ENCODE measurements around the gene TVP23A.
"Not testable (repeated sequence)": the region's sequence is repeated elsewhere in the genome, so short reads cannot be mapped to it uniquely, and the experiment has no call there.

Gene TVP23A

GRCh38 chr16:10745841-10746240 lies 72.8 kb downstream of the TVP23A start:
- no peak for DNase-seq (ENCODE audit: low read depth in 3 of 3)

- DNase-seq (ENCODE audit: low read depth in 3 of 3) = no peak
Measured at GRCh38 chr16:10744370-10745030, 74.1 kb downstream of the TVP23A start.

- peak; percentile 99 to 100 (median 100) for DNase-seq (ENCODE audit: low read depth in 3 of 3)
Measured at GRCh38 chr16:10743610-10744369, 74.8 kb downstream of the TVP23A start, which contains the start of gene NUBP1. TSS of gene NUBP1 (plus strand) at chr16:10743842. CDS start at chr16:10743864, 22 bp downstream.

- no peak for DNase-seq (ENCODE audit: low read depth in 3 of 3)
Measured at GRCh38 chr16:10743227-10743609, 75.4 kb downstream of the TVP23A start.

GRCh38 chr16:10741844-10742243 lies 76.8 kb downstream of the TVP23A start:
- no peak for DNase-seq (ENCODE audit: low read depth in 3 of 3)

- DNase-seq (ENCODE audit: low read depth in 3 of 3) = not testable (repeated sequence)
Measured at GRCh38 chr16:10741249-10741648, 77.3 kb downstream of the TVP23A start.

- DNase-seq (ENCODE audit: low read depth in 3 of 3) = no peak
Measured at GRCh38 chr16:10740845-10741208, 77.8 kb downstream of the TVP23A start.

GRCh38 chr16:10740000-10740844 lies 78.4 kb downstream of the TVP23A start:
- no peak for DNase-seq (ENCODE audit: low read depth in 3 of 3)

- peak; percentile 18 to 58 (median 19) for DNase-seq (ENCODE audit: low read depth in 3 of 3)
Measured at GRCh38 chr16:10738231-10739077, 80.1 kb downstream of the TVP23A start.

- peak; percentile 49 to 52 (median 52) for DNase-seq (ENCODE audit: low read depth in 3 of 3)
Measured at GRCh38 chr16:10737068-10737625, 81.4 kb downstream of the TVP23A start.

- DNase-seq (ENCODE audit: low read depth in 3 of 3) = no peak
Measured at GRCh38 chr16:10731790-10732189, 86.8 kb downstream of the TVP23A start.

- DNase-seq (ENCODE audit: low read depth in 3 of 3) = no peak
Measured at GRCh38 chr16:10729104-10730048, 89.2 kb downstream of the TVP23A start.

GRCh38 chr16:10728003-10728887 lies 90.3 kb downstream of the TVP23A start:
- no peak for DNase-seq (ENCODE audit: low read depth in 3 of 3)

Data from stimulated activated CD4-positive, alpha-beta T cell treated with anti-CD3 and anti-CD28 coated beads, TNF-alpha, amount 100 ng/mL, for 24 hours (primary cell).